ENCODE measurements around the gene FARS2.

FARS2 gene

DNA sequence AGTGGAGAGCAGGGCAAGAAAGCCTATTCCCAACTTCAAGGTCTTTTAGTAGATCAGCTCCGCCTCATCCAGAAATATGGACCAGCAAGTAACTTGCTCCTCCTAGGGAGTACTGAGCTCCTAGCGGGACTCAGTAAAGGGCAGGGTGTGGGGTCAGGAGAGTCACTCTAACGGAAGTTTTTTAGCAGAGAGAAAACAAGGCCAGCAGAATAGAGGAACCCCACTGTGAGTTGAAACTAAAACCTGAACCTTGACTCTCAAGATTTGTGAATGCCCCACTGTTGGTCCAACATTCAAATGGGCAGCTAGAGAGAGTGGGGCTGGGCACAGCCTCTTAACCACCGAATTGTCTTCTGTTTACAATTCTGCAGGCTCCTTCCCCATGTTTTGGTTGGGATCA is 244.8 kb downstream of the FARS2 start:
- DNase-seq (ENCODE audit: low read depth in 2 of 2) = no peak

DNA sequence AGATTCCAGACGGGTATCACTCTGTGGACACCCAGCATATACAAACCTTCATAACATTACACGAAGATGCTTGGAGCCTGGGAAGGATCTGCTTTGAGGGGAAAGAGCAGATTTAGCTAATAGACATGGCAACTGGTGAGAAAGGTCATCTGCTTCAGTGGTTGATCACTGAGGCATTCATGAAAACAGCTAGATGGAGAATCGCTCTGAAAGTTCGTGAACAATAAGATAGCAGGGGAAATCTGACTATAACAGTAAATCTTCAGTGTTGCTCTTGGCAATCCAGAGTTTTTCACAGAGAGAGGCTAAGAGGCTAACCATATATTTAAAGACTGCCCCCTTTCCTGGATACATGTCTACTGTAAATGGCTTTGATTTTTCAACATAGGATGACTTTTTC is 245.3 kb downstream of the FARS2 start:
- DNase-seq (ENCODE audit: low read depth in 2 of 2) = no peak

DNA sequence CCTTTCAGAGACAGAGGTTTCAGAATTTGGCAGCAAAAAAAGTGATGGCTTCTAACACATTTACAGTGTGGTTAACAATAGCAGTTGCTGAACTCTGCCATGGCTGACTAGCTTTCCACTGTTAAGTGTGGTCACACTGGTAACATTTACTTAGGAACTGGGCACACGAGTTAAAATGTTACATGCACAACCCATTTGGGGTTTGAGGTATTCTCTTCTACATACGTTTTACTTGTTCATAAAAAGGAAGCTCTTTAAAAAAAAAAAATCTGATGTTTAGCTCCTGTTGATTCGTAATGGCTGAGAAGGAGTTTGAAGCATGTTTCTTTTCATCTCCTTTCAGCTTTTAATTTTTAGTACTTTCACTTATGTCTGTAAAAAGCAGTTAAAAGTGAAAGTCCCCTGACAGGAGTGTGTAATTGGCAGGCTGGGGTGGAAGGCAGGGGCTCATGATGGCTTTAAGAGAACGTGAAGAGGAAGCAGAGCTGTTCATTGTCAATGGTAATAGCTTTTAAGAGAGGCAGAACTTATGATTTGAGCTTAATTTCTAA is 245.9 kb downstream of the FARS2 start:
- DNase-seq (ENCODE audit: low read depth in 2 of 2) = no peak

DNA sequence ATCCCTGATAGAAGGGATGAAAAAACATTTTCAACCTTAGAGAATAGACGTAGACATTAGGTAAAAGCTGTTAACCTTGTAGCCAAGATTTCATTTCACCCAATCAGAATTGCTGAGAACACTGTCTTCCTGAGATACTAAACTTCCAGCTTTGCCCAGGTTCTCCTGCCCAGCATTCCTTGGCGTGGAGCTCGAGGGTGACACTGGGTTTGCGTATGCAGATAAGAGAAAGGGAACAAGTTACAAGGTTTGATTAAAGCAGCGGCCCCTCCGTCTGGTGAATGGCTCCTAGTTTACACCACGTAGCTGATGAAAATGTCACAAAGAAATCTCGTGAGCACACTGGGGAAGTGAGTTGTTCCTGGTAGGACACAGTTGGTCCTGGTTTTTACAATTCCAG is 247.8 kb downstream of the FARS2 start:
- DNase-seq (ENCODE audit: low read depth in 2 of 2) = no peak

DNA sequence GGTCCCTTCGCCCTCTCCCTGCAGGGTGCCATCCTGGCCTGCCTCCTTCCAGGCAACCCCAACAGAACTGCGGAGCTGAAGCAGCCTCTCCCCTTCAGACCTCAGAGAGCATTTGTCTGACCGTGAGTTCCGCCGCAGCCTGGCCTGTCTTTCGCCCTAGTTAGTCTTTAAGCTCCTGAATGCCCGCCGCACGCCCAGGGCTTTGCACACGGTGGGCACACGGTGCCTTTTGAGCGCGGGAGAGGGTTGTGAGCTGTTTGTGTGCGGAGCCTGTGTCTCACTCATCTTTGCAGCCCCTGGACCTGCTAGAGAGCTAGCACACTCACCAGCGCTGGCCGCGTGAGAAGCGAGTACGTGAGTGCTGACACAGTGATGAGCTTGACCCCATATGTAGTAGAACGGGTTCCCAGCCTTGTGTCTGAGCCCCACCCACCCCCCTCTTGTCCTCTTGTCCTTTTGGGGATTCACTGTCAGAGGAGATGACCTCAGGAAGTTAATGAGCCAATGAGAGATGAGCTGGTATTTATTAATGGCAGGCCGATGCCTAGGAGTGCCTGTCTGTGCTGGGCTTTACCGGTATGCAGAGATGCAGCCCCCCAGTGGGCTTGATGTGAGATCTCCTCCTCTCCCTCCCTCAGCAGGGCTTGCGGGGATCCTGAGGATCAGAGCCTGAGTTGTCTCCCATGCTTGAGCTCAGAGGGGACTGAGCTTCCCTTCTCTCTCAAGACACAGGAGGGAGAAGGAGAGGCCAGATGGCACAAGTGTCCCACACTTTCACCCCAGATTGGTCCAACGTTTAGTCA is 249.2 kb downstream of the FARS2 start:
- DNase-seq (ENCODE audit: low read depth in 2 of 2) = no peak

DNA sequence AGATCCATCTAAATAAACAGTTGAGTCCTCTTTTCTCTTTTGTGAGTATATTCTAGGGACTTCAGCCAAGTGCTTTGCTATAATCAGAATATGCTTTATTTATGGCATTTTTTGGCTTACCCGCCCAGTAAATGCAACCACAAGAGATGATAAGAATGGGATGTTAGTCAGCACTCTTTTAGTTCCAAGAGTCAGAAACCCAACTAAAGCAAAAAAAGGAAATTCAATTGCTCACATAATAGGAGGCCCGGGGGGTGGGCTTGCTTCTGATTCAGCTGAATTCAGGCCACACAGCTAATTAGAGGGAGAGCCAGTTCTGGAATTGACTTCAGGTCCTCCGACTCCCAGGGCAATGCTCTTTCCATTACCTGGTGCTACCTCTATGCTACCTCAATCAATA is 250.6 kb downstream of the FARS2 start:
- DNase-seq (ENCODE audit: low read depth in 2 of 2) = no peak

DNA sequence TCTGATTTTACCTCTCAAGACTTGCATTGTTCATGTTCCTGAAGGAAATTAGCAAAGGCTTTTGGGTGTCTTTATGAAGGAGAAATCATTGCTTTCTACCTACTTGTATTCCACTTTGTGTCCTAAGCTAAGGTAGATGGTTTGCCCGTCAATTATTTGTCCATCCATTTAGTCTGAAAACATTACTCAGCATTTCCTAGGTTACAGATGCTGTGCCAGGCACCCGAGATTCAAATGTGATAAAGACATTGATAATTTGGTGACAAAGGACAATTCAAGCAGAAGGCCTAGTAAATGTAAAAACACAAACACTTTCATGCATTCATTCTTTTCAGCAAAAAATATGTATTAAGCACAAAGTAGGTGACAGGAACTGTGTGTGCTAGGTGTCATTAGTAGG is 251.1 kb downstream of the FARS2 start:
- DNase-seq (ENCODE audit: low read depth in 2 of 2) = no peak

DNA sequence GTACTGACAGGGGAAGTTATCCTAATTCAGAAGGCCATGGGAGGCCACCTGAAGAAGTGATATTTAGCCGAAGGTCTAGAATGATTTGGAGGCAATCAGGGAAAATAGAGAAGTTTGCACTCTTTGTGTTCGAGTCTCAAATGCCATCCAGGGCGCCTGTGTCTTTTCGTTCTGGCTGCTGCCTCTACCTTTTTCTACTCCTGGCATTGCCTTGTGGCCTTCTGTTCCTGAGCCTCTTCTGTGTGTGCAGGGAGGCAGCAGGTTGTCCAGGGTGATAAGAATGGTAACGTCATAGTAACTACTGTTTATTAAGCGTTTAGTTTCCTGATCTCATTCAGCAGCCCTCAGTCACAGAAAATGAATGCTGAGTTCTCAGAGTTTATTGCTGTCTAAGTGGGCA is 252.1 kb downstream of the FARS2 start:
- DNase-seq (ENCODE audit: low read depth in 2 of 2) = no peak

DNA sequence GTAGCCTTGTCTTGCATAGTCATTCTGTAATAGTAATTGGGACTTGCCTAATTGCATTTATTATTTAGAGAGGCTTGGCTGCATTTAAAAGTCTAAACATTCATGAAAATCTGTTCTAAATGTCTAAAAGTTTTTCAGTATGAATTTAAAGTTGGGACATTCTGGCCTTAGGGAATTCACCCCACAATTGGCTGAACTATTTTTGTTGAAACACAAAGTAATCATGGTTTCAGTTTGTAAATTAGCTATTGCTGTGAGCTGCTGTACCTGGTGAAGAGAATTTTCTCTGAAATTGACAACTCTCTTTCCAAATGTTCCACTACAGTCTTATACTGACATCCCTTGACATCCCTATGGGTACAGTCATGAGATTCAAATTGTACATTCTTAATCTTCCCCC is 253.0 kb downstream of the FARS2 start:
- DNase-seq (ENCODE audit: low read depth in 2 of 2) = no peak

DNA sequence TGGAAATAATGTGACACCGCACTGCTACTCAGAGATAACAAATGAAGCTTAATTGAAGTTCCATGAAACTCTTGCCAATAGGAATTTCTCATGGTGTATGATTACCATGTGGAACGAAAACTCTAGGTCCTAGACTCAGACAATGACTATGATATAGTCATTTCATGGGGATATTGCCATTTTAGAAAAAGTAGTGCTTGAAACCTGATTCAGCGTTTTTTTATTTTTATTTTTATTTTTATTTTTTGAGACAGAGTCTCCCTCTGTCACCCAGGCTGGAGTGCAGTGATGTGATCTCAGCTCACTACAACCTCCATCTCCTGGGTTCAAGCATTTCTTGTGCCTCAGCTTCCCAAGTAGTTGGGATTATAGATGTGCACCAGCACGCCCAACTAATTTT is 253.9 kb downstream of the FARS2 start:
- DNase-seq (ENCODE audit: low read depth in 2 of 2) = no peak

DNA sequence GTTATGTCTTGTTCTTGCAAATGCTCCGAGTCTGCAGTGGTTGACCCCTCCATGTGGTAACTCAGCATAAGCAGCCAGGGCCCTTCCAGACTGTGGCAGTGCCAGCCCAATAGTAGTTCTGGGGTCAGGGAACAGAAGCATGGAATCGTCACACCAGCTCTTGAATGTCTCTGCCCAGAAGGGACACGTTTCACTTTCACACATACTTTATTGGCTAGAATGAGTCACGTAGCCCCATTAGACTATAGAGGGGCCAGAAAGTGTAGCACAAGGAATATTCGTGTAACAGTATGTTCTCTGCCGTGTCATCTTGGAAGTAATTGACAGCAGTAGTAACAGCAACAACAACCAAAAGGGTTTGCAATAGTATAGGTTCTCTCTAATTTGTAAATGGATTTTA is 254.7 kb downstream of the FARS2 start:
- DNase-seq (ENCODE audit: low read depth in 2 of 2) = no peak

DNA sequence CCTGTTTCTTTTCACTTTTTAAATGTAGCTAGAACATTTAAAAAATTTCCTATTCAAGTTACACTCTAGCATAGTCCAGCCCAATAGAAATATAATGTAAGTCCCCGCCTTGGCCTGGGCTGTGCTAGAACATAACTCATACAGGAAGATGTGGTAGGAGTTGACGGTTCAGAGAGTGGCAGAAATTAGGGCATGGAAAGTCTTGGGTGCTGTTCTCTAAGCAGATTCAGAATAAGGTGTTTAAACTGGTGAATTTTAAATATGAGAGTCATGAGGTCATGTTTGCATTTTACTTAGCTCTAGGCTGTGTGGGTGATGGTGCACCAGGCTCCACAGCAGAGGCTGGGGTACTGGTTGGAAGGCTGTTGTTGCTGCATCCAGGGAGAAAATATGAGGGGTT is 256.5 kb downstream of the FARS2 start:
- peak; percentile 15 to 27 for DNase-seq (ENCODE audit: low read depth in 2 of 2)

DNA sequence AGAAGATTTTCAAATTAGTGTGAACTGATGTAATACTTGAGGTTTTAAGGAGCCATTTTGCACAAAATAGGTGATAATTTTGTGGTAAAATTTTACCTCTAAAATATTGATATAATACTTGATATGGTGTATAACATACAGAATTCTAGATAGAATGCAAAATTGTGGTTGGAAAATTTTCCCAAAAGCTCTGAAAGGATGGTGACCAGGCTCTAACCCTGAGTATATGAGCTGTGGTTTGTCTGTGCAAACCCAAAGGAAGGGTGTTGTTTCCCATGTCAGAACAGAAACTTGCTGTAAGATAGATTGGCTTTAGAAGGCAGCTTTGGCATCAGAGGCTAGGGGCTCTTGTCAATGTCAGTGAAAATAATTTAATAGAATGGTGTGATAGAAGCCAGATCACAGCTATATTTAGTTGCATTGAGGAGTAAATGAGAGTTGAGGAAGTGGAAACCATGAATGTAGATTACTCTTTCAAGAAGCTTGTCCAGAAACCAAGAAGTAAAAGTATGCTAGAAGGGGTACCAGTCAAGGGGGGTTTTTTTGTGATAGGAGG is 257.7 kb downstream of the FARS2 start:
- DNase-seq (ENCODE audit: low read depth in 2 of 2) = no peak

DNA sequence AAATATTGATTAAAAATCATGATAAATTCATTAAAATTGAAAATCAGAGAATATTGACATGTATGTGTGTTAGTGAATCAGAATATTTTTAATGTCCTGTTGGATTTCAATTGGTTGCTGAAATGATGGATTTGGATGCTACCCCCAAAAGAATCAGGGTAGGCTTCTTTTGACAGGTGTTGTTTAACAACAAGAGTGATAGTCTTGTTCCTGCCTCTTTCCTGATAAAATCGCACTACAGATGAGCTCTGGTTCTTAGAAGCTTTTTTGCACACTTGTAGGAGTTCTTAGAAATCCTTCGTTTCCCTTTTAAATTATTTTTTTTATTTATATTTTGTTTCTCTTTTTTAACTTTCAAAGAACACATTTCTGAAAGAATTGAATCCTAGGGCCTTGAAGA is 259.5 kb downstream of the FARS2 start:
- DNase-seq (ENCODE audit: low read depth in 2 of 2) = no peak

DNA sequence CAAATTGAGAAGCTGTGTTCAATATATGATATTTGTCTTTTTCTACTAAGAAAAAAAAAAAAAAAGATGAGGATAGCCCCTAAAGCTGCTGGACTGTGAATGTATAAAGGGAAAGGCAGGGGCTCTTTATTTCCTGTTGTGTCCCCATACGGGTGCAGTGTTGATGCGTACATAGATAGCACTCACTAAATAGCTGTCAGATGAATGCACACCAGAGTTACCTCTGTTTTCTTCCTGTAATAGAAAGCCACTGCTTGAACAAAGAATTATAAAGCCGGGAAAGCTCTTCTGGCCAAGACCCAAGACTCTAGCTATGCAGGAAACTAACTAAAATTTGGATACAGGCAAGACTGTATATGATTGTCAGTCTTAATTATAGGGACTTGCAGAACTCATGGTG is 260.0 kb downstream of the FARS2 start:
- no peak for DNase-seq (ENCODE audit: low read depth in 2 of 2)

DNA sequence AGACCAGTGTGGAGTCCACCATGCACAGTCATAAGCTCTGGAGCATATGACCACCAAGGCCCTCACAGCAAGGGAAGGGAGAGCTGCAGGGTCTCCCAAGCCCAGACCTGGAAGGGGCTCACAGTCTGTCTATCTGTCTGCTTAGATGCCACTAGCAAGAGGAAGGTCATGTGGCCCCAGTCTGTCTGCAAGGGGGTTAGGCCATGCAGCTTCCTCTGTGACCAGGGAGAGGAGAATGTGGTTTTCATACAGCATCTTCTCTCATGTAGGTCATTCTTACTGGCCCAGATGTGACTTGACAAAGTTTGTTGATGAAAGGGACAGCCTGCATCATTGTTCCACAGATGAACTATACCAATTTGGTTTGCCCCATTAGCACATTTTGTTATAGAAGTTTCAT is 260.8 kb downstream of the FARS2 start:
- no peak for DNase-seq (ENCODE audit: low read depth in 2 of 2)

DNA sequence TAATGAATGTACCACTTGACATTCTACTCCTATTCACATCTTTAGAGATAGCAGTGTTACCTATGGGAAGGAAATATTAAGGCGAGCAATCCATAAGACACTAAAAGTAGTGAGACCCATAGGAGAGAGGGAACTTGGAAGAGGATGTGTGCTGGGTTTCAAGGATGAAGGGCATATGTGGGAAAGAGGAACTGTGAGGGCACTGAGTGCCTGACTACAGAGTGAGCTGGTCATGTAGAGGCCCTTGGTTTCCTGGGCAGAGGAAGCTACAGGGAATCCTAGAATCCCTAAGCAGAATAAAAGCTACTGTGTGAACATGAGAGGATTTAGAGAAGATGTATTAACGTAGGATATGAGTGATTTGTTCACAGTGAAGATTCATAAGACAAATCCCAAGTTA is 262.8 kb downstream of the FARS2 start:
- DNase-seq (ENCODE audit: low read depth in 2 of 2) = no peak

DNA sequence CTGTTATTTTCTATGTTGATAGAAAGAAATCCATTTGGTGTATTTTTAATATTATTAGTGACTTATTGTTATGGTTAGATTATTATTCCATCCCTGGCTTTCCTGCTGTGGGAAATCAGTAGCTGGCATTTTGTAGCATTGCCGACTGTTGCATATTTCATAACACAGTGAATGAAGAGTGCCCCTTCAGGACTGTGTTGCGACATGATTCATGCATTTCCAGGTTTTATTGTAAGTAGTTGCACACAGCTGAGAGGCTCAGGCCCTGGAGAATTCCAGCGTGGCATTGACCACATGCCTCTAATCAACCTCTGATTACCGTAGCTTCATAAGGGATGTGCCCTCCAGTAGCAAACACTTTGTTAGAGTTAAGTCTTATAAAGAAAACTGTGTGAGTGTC is 263.9 kb downstream of the FARS2 start:
- DNase-seq (ENCODE audit: low read depth in 2 of 2) = no peak

DNA sequence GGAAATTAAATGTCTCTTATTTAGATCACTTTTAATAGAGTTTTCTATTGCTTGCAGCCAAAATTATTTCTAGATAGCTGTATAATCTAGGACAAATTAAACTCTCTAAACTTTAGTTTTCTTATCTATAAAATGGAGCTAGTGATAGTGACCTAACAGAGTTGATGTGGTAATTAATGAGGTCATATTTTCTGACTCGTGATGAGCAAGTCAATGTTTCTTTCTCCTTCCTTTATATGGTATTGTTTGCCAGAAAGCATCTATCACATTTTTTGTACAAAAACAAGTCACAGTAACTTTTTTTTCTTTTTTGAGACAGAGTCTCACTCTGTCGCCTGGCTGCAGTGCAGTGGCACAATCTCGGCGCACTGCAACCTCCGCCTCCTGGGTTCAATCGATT is 267.7 kb downstream of the FARS2 start:
- no peak for DNase-seq (ENCODE audit: low read depth in 2 of 2)

DNA sequence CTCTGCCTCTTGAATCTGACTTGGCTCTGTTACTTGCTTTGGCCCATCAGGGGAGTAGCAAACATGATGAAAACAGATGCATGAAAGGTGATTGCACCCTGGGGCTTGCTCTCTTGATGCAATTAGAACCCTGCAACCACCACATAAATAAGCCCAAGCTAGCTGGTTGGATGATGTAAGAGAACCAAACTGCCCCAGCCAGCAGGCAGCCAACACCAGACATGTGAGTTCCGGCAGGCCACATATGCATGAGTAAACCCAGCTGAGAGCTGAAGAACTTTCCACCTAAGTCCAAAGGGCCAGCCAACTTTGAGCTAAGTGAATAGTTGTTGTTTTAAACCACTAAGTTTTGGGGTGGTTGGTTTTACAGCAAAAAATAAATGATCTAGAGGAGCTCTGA is 268.4 kb downstream of the FARS2 start:
- no peak for DNase-seq (ENCODE audit: low read depth in 2 of 2)

DNA sequence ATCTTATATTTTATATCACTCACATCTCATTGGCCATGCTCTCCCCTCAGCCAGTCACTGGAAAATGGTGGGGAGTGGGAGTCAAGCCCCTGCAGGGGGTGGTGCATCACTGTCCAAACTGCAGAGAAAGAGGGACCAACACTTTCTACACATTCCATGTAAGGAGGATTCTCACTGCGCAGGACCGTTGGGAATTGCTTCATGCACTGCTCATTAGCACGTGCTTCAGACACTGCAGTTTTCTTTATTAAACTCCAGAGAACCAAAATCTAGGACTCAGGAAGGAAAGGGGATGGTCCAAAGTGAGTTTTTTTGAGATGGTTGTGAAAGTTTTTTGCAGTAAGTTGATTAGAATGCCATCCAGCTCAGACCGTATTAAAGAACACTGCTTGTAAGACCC is 269.8 kb downstream of the FARS2 start:
- no peak for DNase-seq (ENCODE audit: low read depth in 2 of 2)

DNA sequence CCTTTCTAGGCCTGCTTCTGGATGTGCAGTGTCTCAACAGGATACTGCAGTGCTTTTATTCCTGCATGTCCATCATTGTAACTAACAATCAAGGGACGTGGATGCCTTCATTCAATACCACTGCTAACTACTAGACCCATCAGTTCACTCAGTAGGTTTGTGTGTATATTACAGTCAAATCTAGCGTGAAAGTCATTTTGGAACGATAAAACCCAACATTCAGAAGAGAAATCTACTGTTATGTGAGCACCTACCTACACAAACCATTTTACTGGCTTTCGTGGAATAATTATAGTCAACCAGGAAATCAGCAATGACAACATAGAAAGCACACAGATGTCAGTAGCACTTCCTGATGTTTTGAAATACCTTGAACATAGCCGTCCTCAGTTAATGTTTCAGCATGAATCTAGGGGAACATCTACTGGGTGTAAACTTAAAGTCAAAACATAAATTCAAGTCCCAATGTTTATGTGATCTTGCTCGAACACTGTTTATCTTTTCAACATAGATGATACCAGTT is 270.6 kb downstream of the FARS2 start:
- no peak for DNase-seq (ENCODE audit: low read depth in 2 of 2)

DNA sequence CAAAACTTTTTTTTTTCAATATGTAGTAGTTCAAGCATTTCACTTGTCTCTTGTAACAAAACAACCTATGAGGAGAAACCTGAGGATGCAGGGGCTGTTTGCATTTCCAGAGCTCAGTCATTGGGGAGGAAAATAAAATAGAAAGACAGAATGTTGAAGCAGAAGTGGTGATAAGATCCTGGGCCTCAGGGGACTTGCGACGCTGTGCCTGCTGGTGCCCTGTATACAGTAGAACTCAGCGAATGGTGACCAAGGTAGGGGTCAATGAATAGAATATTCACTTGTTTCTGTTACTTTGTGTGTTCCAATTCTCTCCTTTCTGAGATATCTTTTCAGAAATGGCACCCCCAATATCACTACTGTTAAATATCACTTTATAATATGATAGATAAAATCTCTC is 271.6 kb downstream of the FARS2 start:
- DNase-seq (ENCODE audit: low read depth in 2 of 2) = no peak
